Lower leg skin (tissue), 4 donors: Measurements from ENCODE around the gene C19orf47. TPM values are rescaled to one million over a fixed set of nuclear protein-coding genes. Genes with fewer than 3 reads are reported as not detected.

ENCODE experiments used
- DNase-seq, 2 donors: peaks; one replicate each; pipeline ENCODE4 v3.0.0-alpha.2; 2019; ENCODE audit warnings: low spot score in 2 of 2
- H3K4me3 ChIP-seq: fragments of 200-600 bp; sonication (generic); 2 replicates; pipeline ENCODE4 v1.5.1; 2017; ENCODE audit warnings: mild to moderate bottlenecking, low read depth; ENCODE audit not compliant: poor library complexity, severe bottlenecking
- POLR2A ChIP-seq, 2 donors: fragments of 450-650 bp; IDR thresholded peaks; one replicate each; pipeline ENCODE4 v1.6.1; 2016 to 2017; ENCODE audit warnings: antibody characterized with exemption in 2 of 2, mild to moderate bottlenecking in 1 of 2, moderate library complexity in 1 of 2
- WGBS, 2 donors: methylation state at CpG; one replicate each; pipeline ENCODE4 v1.1.5; 2018; 5-methylcytosine and 5-hydroxymethylcytosine counted together
- intact Hi-C: fragments of 100-400 bp; cut with DNase I; formaldehyde crosslinking; loops from one replicate; pipeline ENCODE4 v1.15.0; 2023; ENCODE audit warnings: low total_unique reads
- total RNA-seq, 4 donors: library from RNA; depleted of rRNA; stranded (reverse); fragments of >200 nt; gene quantifications; one replicate each; pipeline ENCODE4 v1.1.0, GENCODE V29; 2016
- TF ChIP-seq, protein P1 (sequence below), 3 donors: fragments of 450-650 bp; IDR thresholded peaks; one replicate each; pipeline ENCODE4 v1.5.1; 2016; ENCODE audit warnings: antibody characterized with exemption in 3 of 3, mild to moderate bottlenecking in 3 of 3, moderate library complexity in 2 of 3

The C19orf47 gene, protein sequence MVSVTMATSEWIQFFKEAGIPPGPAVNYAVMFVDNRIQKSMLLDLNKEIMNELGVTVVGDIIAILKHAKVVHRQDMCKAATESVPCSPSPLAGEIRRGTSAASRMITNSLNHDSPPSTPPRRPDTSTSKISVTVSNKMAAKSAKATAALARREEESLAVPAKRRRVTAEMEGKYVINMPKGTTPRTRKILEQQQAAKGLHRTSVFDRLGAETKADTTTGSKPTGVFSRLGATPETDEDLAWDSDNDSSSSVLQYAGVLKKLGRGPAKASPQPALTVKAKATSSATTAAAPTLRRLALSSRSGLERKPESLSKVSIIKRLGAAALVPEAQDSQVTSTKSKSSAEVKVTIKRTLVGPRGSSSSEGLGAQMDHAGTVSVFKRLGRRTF
- total RNA-seq, result 10 to 100 TPM; 10.5 to 29.5 (median 13.1) TPM

DNA sequence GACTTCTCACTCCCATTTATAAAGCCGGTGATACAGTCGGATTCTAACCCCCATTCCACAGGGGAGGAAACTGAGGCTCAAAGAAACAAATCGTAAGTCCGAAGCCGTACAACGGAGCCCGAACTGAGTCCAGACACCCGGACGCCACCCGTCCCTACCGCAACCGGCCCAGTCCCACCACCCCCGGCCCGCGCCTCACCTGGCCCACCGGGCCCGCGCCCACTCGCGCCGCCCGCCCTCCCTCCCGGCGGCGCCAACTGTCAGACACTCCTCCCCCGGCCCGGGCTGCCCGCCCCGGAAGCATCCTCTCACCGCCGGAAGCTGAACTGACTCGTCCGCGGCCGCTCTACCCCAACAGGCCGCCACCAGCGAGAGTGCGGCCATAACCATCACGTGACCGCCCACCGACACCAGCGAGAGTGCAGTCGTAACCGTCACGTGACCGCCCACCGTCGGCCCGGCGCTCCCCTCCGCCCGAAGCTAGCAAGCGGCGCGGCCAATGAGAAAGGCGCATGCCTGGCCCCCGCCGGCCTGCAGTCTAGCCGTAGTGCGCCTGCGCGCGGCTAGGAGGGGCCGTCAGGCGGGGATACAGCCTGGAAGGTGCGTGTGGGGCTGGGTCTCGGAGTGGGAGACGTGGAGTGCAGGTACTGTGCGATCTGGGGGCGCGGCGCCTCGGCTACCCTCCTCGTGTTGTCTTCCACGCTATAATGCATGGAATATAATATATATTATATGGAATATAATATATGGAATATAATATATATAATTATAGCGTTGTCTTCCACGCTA lies at the start of gene C19orf47, which contains the start of gene PLD3:
C19orf47 (minus strand) TSS at position 273 of the 789 bp plus-strand sequence. CDS start 6,540 bp downstream, outside the sequence.
PLD3 (plus strand) TSS at position 571 of the 789 bp plus-strand sequence. CDS start 17,789 bp downstream, outside the sequence.
- intact Hi-C loops, result no loop called here
- 1% methylated on average over 56 to 64 of the region's 77 CpGs for WGBS, 2 donors
- peak in 1 of 2 donors; percentile 74 for TF ChIP-seq POLR2A (IDR thresholded peaks at IDR 0.05)
- TF ChIP-seq, protein P1, sequence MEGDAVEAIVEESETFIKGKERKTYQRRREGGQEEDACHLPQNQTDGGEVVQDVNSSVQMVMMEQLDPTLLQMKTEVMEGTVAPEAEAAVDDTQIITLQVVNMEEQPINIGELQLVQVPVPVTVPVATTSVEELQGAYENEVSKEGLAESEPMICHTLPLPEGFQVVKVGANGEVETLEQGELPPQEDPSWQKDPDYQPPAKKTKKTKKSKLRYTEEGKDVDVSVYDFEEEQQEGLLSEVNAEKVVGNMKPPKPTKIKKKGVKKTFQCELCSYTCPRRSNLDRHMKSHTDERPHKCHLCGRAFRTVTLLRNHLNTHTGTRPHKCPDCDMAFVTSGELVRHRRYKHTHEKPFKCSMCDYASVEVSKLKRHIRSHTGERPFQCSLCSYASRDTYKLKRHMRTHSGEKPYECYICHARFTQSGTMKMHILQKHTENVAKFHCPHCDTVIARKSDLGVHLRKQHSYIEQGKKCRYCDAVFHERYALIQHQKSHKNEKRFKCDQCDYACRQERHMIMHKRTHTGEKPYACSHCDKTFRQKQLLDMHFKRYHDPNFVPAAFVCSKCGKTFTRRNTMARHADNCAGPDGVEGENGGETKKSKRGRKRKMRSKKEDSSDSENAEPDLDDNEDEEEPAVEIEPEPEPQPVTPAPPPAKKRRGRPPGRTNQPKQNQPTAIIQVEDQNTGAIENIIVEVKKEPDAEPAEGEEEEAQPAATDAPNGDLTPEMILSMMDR (IDR thresholded peaks at IDR 0.05), result peak in 1 of 3 donors; percentile 30
- peak; percentile 99 to 100 for DNase-seq
- H3K4me3 ChIP-seq, result peak within 1 kb of the TSS; percentile 63

DNA sequence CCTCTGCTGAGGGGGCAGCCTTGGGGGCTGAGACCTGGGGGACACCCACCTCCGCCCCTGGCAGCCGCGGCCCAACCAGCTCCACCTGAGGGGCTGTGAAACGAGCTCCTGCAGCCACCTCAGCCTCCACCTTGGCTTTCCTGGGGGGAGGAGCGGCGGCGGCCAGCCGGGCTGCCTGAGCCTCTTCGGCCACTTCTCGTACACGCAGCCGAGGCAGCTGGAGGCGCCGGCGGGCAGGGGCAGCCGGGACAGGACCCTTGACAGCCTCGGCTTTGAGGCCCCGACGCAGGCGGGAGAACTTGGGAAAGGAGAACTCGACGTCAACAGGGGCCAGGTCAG lies 49.3 kb upstream of the C19orf47 start:
- WGBS, 2 donors, result 94 to 96% methylated on average over 20 to 22 of the region's 22 CpGs
- no peak for DNase-seq

DNA sequence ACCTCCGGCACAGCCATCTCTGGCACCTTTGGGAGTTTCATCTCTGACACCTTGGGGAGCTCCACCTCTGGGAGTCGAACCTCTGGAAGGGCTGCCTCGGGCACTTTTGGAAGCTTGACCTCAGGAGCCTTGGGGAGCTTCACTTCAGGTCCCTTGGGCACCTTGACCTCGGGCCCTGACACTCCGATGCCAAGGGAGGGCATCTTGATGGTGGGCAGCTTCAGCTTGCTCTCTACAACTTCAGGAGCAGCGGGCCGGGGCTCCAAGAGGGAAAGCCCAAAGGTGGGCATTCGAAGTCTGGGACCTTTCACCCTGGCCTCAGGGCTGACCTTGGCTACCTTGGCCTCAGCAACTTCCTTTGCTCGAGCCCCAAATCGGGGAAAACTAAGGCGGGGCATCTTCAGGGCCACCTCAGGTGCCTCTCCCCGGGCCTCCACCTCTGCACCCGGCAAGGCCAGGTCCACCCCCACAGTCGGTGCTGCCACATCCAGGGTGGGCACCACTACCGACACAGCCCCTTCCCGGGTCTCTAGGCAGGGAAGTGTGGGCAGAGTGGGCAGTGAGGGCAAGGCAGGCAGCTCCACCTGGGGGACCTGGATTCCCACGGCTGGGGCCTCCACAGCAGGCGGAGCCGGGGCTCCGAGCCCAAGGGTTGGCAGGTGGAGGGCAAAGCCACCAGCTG lies 48.8 kb upstream of the C19orf47 start:
- H3K4me3 ChIP-seq, result no peak overlapping the region
- WGBS, 2 donors, result 88 to 91% methylated on average over 19 to 20 of the region's 20 CpGs
- no peak for TF ChIP-seq POLR2A (IDR thresholded peaks at IDR 0.05)
- TF ChIP-seq, protein P1 (IDR thresholded peaks at IDR 0.05), result no peak
- DNase-seq, result no peak
- intact Hi-C loops, result no loop called here

More for the DNA sequence above, 49.3 kb upstream of the C19orf47 start:
- intact Hi-C loops, result no loop called here
- TF ChIP-seq POLR2A (IDR thresholded peaks at IDR 0.05), result no peak
- H3K4me3 ChIP-seq, result no peak overlapping the region

DNA sequence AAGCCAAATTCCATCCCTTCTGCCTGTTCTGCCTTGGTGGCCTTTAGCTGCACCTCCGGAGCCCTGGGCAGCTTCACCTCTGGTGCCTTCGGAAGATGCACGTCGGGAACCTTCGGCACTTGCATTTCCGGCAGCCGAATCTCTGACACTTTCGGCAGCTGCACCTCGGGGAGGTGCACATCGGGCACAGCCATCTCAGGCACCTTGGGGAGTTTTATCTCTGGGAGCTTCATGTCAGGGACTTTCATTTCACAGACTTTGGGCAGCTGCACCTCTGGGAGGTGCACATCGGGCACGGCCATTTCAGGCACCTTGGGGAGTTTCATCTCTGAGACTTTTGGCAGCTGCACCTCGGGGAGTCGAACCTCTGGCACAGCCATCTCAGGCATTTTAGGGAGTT lies 47.8 kb upstream of the C19orf47 start:
- WGBS, 2 donors, result 82 to 89% methylated on average over 14 of the region's 14 CpGs
- TF ChIP-seq, protein P1 (IDR thresholded peaks at IDR 0.05), result no peak
- TF ChIP-seq POLR2A (IDR thresholded peaks at IDR 0.05), result no peak
- no peak overlapping the region for H3K4me3 ChIP-seq
- intact Hi-C loops, result no loop called here
- DNase-seq, result no peak

DNA sequence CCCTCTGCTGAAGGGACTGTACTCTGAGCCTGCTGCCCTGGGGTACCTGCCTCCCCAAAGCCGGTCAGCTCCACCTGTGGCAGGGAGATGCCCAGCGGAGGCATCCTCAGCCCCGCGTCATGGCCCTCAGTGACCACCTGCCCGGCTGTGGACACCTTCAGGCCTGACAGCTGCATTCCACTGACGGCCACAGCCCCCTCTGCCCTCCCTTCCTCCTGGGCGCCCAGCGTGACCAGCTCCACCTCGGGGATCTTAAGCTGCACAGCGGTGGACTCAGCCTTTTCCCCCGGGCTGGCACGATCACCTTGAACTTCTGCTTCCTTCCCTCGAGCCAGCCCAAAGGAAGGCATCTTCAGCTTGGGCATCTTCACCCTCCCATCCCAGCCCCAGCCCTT lies 46.6 kb upstream of the C19orf47 start:
- 76 to 81% methylated on average over 9 to 12 of the region's 13 CpGs for WGBS, 2 donors
- no peak overlapping the region for H3K4me3 ChIP-seq
- intact Hi-C loops, result no loop called here
- TF ChIP-seq, protein P1 (IDR thresholded peaks at IDR 0.05), result no peak
- no peak for TF ChIP-seq POLR2A (IDR thresholded peaks at IDR 0.05)
- DNase-seq, result no peak
